AG09319 (cell line): Measurements from ENCODE around the gene PTPN3.

Experiments
- DNase-seq: peaks from one replicate; pipeline ENCODE4 v3.0.0-alpha.2; 2010; ENCODE audit warnings: low read depth; ENCODE audit errors: extremely low read depth
- CTCF ChIP-seq: IDR thresholded peaks from 2 replicates; pipeline ENCODE4 v1.5.1; 2011; ENCODE audit warnings: low read depth, mild to moderate bottlenecking, inconsistent platforms, low read length, moderate library complexity

Gene PTPN3

GRCh38 chr9:109455861-109456260 is 42.2 kb downstream of the PTPN3 start:
- no peak for DNase-seq
- no peak for TF ChIP-seq CTCF

DNA sequence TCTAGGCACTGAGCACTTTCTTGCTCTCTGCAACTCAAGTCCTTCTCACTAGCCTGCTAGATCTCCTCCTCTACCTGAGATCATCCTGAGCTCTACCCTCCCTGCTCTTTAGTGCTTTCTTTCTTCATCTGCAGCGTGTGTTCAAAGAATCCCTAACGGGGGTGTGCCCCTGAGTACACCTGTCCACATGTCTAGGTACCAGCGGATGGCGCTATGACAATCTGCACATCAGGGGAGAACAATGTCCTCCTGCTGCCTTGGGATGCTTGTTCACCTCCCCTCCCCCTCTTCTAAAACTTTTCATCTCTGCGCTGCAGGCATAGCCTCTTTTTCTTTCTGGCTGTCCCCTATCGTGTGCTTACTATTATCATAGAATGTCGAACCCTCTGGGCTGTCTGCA is 42.7 kb downstream of the PTPN3 start:
- no peak; the same call in 1 of the 2 replicates for TF ChIP-seq CTCF
- no peak for DNase-seq

GRCh38 chr9:109454601-109455155 is 43.4 kb downstream of the PTPN3 start:
- no peak for DNase-seq
- no peak for TF ChIP-seq CTCF

DNA sequence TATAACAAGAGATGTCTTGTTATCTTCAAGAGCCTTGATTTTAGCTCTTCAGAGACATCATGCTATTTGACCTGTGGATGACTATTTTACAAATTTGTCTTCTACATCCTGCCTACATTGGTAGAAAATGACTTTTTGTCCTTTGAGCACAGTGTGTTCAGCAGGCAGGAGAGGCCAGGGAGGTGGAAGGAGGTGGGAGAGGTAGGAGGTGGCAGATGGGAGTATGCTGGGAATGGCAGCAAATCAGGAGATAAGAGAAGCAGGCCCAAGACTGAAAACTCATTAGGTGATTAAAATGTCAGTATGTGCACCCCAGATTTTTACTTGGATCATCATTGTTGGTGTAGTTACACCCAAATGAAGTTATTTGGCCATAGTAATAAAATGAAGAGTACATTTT is 44.1 kb downstream of the PTPN3 start:
- no peak for TF ChIP-seq CTCF
- DNase-seq: no peak

GRCh38 chr9:109453210-109453842 is 44.8 kb downstream of the PTPN3 start:
- peak; percentile 19 for DNase-seq
- no peak for TF ChIP-seq CTCF

DNA sequence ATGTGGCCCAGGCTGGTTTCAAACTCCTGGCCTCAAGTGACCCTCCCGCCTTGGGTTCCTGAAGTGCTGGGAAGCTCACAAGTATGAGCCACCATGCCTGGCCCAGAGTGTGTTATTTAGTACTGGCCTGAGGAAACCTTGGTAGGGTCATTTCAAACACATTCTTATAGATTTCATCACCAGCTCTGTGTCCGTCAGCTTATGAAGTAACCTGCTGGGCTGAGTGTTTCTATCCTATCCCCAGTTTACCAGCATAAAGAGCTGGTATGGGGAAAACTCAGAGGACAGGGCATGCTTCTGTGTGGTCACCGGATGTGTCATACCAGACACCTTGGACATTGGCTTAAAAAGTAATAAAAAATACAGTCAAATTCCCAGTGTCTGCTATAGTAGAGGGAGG is 45.3 kb downstream of the PTPN3 start:
- TF ChIP-seq CTCF: no peak
- no peak for DNase-seq

- TF ChIP-seq CTCF: no peak
- DNase-seq: no peak
These were observed 46.6 kb downstream of the PTPN3 start for GRCh38 chr9:109451311-109452025.
